ENCODE results near the gene KRTAP2-4.
"Not testable (repeated sequence)": the region's sequence is repeated elsewhere in the genome, so short reads cannot be mapped to it uniquely, and the experiment has no call there.

Gene KRTAP2-4

DNA sequence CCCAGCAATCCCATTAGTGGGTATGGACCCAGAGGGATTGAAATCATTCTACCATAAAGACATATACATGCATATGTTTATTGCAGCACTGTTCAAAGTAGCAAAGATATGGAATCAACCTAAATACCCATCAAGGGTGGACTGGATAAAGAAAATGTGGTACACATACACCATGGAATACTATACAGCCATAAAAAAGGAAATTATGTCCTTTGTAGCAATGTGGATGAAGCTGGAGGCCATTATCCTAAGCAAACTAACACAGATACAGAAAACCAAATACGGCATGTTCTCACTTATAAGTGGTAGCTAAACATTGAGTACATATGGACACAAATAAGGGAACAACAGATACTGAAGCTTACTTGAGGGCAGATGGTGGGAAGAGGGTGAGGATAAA, 8.1 kb downstream of the KRTAP2-4 start:
- Histone ChIP-seq H3K36me3 (ENCODE audit: control insufficient read depth, insufficient read depth, low read length) (no peaks in the 10 kb centered on the region), H3K4me1 (ENCODE audit: control insufficient read depth, insufficient read depth, low read length) (no peaks in the 10 kb centered on the region), H3K4me3 (ENCODE audit: insufficient read depth, low read depth, low read length) (no peak overlapping the region), H3K27me3 (ENCODE audit: control insufficient read depth, insufficient read depth, low read length, poor library complexity, severe bottlenecking) (no peaks in the 10 kb centered on the region), H3K9me3 (ENCODE audit: control insufficient read depth, low read length) (no peaks in the 10 kb centered on the region), H3K27ac (ENCODE audit: insufficient read depth, low read depth, low read length, poor library complexity, severe bottlenecking) (no peak overlapping the region)
- WGBS, 2 experiments, result 100% methylated on average over 1 of the region's 1 CpG; no CpG with 5 or more reads in 1 of the 2 experiments

DNA sequence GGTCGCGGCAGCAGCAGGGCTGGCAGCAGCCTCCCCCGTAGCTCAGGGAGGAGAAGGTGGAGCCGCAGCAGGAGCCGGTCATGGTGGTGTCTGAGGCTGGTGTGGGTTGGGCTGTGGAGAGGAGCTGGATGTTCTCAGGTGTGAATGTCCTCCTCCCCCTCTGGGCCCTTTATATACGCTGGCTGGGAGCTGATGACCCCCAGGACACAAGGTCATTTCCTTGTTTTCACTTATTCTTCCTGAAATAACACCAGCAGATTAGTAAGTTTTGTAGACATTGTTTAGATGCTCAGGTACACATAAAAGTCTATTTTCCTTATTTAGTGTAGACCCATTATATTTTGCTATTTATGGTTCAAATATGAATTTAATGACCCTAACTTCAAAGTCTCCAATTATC, 10.5 kb downstream of the KRTAP2-4 start, which contains the start of gene KRTAP2-2:
TSS of gene KRTAP2-2 (minus strand) at position 101 of the 400 bp plus-strand sequence. CDS start at position 82, 19 bp downstream.
- WGBS, 2 experiments, result 83% methylated on average over 1 of the region's 6 CpGs; no CpG with 5 or more reads in 1 of the 2 experiments
- H3K9me3 ChIP-seq (ENCODE audit: control insufficient read depth, low read length); H3K27ac ChIP-seq (ENCODE audit: insufficient read depth, low read depth, low read length, poor library complexity, severe bottlenecking); H3K27me3 ChIP-seq (ENCODE audit: control insufficient read depth, insufficient read depth, low read length, poor library complexity, severe bottlenecking); H3K36me3 ChIP-seq (ENCODE audit: control insufficient read depth, insufficient read depth, low read length); H3K4me1 ChIP-seq (ENCODE audit: control insufficient read depth, insufficient read depth, low read length); H3K4me3 ChIP-seq (ENCODE audit: insufficient read depth, low read depth, low read length): not testable (repeated sequence)

- not testable (repeated sequence) for H3K4me1 ChIP-seq (ENCODE audit: control insufficient read depth, insufficient read depth, low read length); H3K9me3 ChIP-seq (ENCODE audit: control insufficient read depth, low read length); H3K27ac ChIP-seq (ENCODE audit: insufficient read depth, low read depth, low read length, poor library complexity, severe bottlenecking); H3K36me3 ChIP-seq (ENCODE audit: control insufficient read depth, insufficient read depth, low read length); H3K27me3 ChIP-seq (ENCODE audit: control insufficient read depth, insufficient read depth, low read length, poor library complexity, severe bottlenecking); H3K4me3 ChIP-seq (ENCODE audit: insufficient read depth, low read depth, low read length)
- 92 to 95% methylated on average over 7 to 9 of the region's 9 CpGs for WGBS, 2 experiments
Observed at GRCh38 chr17:41054556-41054955, 11.1 kb downstream of the KRTAP2-4 start.

DNA sequence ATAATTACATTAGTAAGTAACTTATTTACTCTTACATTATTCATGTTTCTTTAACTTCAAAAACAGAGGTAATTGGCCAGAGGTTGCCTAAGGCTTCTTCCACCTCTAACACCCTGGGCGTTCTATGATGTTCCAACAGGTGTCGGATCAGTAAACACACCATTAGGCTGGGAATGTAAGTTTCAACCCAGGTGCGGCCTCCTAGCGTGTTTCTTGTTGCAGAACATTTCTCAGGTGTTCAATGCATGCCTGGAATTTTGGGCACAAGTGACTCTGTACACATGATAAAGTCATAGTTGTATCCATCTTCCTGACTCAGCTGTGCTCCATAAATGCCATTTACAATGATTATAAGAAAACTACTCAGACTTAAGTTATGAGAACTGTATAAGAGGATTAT, 11.7 kb downstream of the KRTAP2-4 start:
- H3K9me3 ChIP-seq (ENCODE audit: control insufficient read depth, low read length), result no peaks in the 10 kb centered on the region
- H3K4me3 ChIP-seq (ENCODE audit: insufficient read depth, low read depth, low read length), result no peak overlapping the region
- no peak overlapping the region for H3K27ac ChIP-seq (ENCODE audit: insufficient read depth, low read depth, low read length, poor library complexity, severe bottlenecking)
- no peaks in the 10 kb centered on the region for H3K36me3 ChIP-seq (ENCODE audit: control insufficient read depth, insufficient read depth, low read length)
- WGBS, 2 experiments, result 95% methylated on average over 4 of the region's 4 CpGs
- H3K27me3 ChIP-seq (ENCODE audit: control insufficient read depth, insufficient read depth, low read length, poor library complexity, severe bottlenecking), result no peaks in the 10 kb centered on the region
- H3K4me1 ChIP-seq (ENCODE audit: control insufficient read depth, insufficient read depth, low read length), result no peaks in the 10 kb centered on the region

DNA sequence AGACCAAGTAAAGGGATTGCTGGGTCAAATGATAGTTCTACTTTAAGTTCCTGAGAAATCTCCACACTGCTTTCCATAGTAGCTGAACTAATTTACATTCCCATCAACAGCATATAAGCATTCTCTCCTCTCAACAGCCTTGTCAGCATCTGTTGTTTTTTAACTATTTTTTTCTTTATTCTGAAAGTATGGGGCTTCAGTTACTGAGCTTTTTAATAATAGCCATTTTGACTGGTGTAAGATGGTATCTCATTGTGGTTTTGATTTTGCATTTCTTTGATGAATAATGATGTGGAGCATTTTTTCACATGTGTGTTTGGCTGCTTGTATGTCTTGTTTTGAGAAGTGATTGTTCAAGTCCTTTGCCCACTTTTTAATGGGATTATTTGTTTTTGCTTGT, 13.1 kb downstream of the KRTAP2-4 start:
- Histone ChIP-seq H3K36me3 (ENCODE audit: control insufficient read depth, insufficient read depth, low read length) (no peaks in the 10 kb centered on the region), H3K4me3 (ENCODE audit: insufficient read depth, low read depth, low read length) (no peak overlapping the region), H3K27ac (ENCODE audit: insufficient read depth, low read depth, low read length, poor library complexity, severe bottlenecking) (no peak overlapping the region), H3K4me1 (ENCODE audit: control insufficient read depth, insufficient read depth, low read length) (no peaks in the 10 kb centered on the region), H3K9me3 (ENCODE audit: control insufficient read depth, low read length) (no peaks in the 10 kb centered on the region), H3K27me3 (ENCODE audit: control insufficient read depth, insufficient read depth, low read length, poor library complexity, severe bottlenecking) (no peaks in the 10 kb centered on the region)

DNA sequence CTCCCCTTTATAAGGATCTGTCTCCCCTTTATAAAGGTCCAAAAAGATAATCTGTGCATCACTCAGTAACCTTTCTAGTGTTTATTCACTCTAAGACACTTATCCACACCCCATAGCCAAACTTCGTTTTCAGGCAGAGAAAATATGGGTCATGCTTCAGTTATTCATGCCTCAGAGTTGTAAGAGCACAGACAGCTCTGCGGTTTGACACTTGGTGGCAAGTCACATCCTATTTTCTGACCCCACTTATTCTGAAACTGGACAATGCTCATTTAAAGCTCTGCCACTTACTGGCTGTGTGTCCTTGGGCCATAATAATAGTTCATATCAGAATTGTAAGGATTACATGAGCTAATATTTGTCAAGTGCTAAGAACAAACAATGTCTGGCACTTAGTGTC, 16.6 kb downstream of the KRTAP2-4 start:
- no peaks in the 10 kb centered on the region for H3K4me1 ChIP-seq (ENCODE audit: control insufficient read depth, insufficient read depth, low read length)
- WGBS, 2 experiments, result 85 to 87% methylated on average over 2 of the region's 2 CpGs
- no peaks in the 10 kb centered on the region for H3K36me3 ChIP-seq (ENCODE audit: control insufficient read depth, insufficient read depth, low read length)
- H3K27me3 ChIP-seq (ENCODE audit: control insufficient read depth, insufficient read depth, low read length, poor library complexity, severe bottlenecking), result no peaks in the 10 kb centered on the region
- no peak overlapping the region for H3K4me3 ChIP-seq (ENCODE audit: insufficient read depth, low read depth, low read length)
- no peak overlapping the region for H3K27ac ChIP-seq (ENCODE audit: insufficient read depth, low read depth, low read length, poor library complexity, severe bottlenecking)
- no peaks in the 10 kb centered on the region for H3K9me3 ChIP-seq (ENCODE audit: control insufficient read depth, low read length)

- no peak overlapping the region for H3K4me3 ChIP-seq (ENCODE audit: insufficient read depth, low read depth, low read length)
- no peaks in the 10 kb centered on the region for H3K36me3 ChIP-seq (ENCODE audit: control insufficient read depth, insufficient read depth, low read length)
- H3K9me3 ChIP-seq (ENCODE audit: control insufficient read depth, low read length), result no peaks in the 10 kb centered on the region
- no peaks in the 10 kb centered on the region for H3K4me1 ChIP-seq (ENCODE audit: control insufficient read depth, insufficient read depth, low read length)
- 86 to 96% methylated on average over 7 of the region's 7 CpGs for WGBS, 2 experiments
- no peaks in the 10 kb centered on the region for H3K27me3 ChIP-seq (ENCODE audit: control insufficient read depth, insufficient read depth, low read length, poor library complexity, severe bottlenecking)
- no peak overlapping the region for H3K27ac ChIP-seq (ENCODE audit: insufficient read depth, low read depth, low read length, poor library complexity, severe bottlenecking)
Observed at GRCh38 chr17:41048441-41048840, 17.2 kb downstream of the KRTAP2-4 start.

GRCh38 chr17:41046735-41047465, 18.8 kb downstream of the KRTAP2-4 start, which contains the start of gene KRTAP2-1:
KRTAP2-1 (minus strand) TSS chr17:41047316; CDS start chr17:41047267, 49 bp downstream.
- H3K4me3 ChIP-seq (ENCODE audit: insufficient read depth, low read depth, low read length); H3K36me3 ChIP-seq (ENCODE audit: control insufficient read depth, insufficient read depth, low read length); H3K27ac ChIP-seq (ENCODE audit: insufficient read depth, low read depth, low read length, poor library complexity, severe bottlenecking); H3K4me1 ChIP-seq (ENCODE audit: control insufficient read depth, insufficient read depth, low read length); H3K9me3 ChIP-seq (ENCODE audit: control insufficient read depth, low read length); H3K27me3 ChIP-seq (ENCODE audit: control insufficient read depth, insufficient read depth, low read length, poor library complexity, severe bottlenecking): not testable (repeated sequence)
- WGBS, 2 experiments, result 72 to 84% methylated on average over 5 to 9 of the region's 33 CpGs

DNA sequence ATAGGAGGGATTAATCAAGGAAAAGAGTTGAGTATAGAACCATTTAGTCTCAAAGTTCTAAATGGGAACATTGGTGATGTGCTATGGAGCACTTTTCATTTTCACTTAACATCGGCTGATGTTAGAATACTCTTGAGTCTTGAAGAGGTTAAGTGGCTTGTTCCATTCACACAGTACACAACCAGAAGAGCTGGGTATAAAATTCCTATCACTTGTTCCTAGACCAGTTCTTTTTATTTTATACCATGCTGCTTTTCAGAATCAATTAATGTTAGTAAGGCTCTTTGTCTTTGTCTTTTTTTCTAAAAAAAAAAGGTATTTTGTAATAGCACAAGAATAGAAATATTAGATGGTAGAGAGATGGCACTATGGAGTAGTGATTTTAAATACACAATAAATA, 22.7 kb downstream of the KRTAP2-4 start:
- Histone ChIP-seq H3K27me3 (ENCODE audit: control insufficient read depth, insufficient read depth, low read length, poor library complexity, severe bottlenecking) (no peaks in the 10 kb centered on the region), H3K9me3 (ENCODE audit: control insufficient read depth, low read length) (no peaks in the 10 kb centered on the region), H3K36me3 (ENCODE audit: control insufficient read depth, insufficient read depth, low read length) (no peaks in the 10 kb centered on the region), H3K4me3 (ENCODE audit: insufficient read depth, low read depth, low read length) (no peak overlapping the region), H3K27ac (ENCODE audit: insufficient read depth, low read depth, low read length, poor library complexity, severe bottlenecking) (no peak overlapping the region), H3K4me1 (ENCODE audit: control insufficient read depth, insufficient read depth, low read length) (peaks cover 1% of the 10 kb centered on the region)
- WGBS, 2 experiments, result 90 to 100% methylated on average over 1 of the region's 1 CpG

GRCh38 chr17:41040783-41041571, 24.7 kb downstream of the KRTAP2-4 start, which contains the start of gene KRTAP1-1:
KRTAP1-1 (minus strand) TSS chr17:41041450; CDS start chr17:41041397, 53 bp downstream.
- not testable (repeated sequence) for H3K4me3 ChIP-seq (ENCODE audit: insufficient read depth, low read depth, low read length); H3K27me3 ChIP-seq (ENCODE audit: control insufficient read depth, insufficient read depth, low read length, poor library complexity, severe bottlenecking); H3K4me1 ChIP-seq (ENCODE audit: control insufficient read depth, insufficient read depth, low read length); H3K36me3 ChIP-seq (ENCODE audit: control insufficient read depth, insufficient read depth, low read length); H3K9me3 ChIP-seq (ENCODE audit: control insufficient read depth, low read length); H3K27ac ChIP-seq (ENCODE audit: insufficient read depth, low read depth, low read length, poor library complexity, severe bottlenecking)
- 89 to 92% methylated on average over 13 to 14 of the region's 14 CpGs for WGBS, 2 experiments
